Skeletal muscle tissue (tissue), 4 donors: Measurements from ENCODE around the gene COPS8. TPM values are rescaled to one million over a fixed set of nuclear protein-coding genes. Genes with fewer than 3 reads are reported as not detected.

Experiments used
- H3K27ac ChIP-seq: one replicate; pipeline ENCODE4 v1.7.0; 2013; ENCODE audit warnings: mild to moderate bottlenecking, low read depth, low read length, inconsistent platforms
- H3K27me3 ChIP-seq, 3 donors: one replicate each; pipeline ENCODE4 v1.7.0; 2013; ENCODE audit warnings: low read length in 3 of 3; ENCODE audit not compliant: control insufficient read depth in 3 of 3, insufficient read depth in 3 of 3
- H3K36me3 ChIP-seq, 3 donors: one replicate each; pipeline ENCODE4 v1.7.0; 2013; ENCODE audit warnings: low read length in 3 of 3; ENCODE audit not compliant: control insufficient read depth in 3 of 3, insufficient read depth in 3 of 3
- H3K4me1 ChIP-seq, 3 donors: one replicate each; pipeline ENCODE4 v1.7.0; 2013; ENCODE audit warnings: low read length in 3 of 3, mild to moderate bottlenecking in 3 of 3; ENCODE audit not compliant: control insufficient read depth in 3 of 3, insufficient read depth in 3 of 3
- H3K4me3 ChIP-seq, 3 donors: one replicate each; pipeline ENCODE4 v1.7.0; 2013; ENCODE audit warnings: low read length in 3 of 3
- H3K9ac ChIP-seq, 3 donors: one replicate each; pipeline ENCODE4 v1.7.0; 2013; ENCODE audit warnings: low read length in 3 of 3, mild to moderate bottlenecking in 3 of 3, moderate library complexity in 2 of 3, low read depth in 1 of 3
- H3K9me3 ChIP-seq, 3 donors: one replicate each; pipeline ENCODE4 v1.7.0; 2013; ENCODE audit warnings: low read length in 3 of 3; ENCODE audit not compliant: control insufficient read depth in 3 of 3
- total RNA-seq: library from RNA; depleted of rRNA; stranded (reverse); fragments of >200 nt; gene quantifications from one replicate; pipeline ENCODE4 v1.2.3, GENCODE V29; 2014
- donor health status: Osteomylitis.

COPS8 gene
- total RNA-seq, 1 donor from 2014 or later: 55.8 TPM

DNA sequence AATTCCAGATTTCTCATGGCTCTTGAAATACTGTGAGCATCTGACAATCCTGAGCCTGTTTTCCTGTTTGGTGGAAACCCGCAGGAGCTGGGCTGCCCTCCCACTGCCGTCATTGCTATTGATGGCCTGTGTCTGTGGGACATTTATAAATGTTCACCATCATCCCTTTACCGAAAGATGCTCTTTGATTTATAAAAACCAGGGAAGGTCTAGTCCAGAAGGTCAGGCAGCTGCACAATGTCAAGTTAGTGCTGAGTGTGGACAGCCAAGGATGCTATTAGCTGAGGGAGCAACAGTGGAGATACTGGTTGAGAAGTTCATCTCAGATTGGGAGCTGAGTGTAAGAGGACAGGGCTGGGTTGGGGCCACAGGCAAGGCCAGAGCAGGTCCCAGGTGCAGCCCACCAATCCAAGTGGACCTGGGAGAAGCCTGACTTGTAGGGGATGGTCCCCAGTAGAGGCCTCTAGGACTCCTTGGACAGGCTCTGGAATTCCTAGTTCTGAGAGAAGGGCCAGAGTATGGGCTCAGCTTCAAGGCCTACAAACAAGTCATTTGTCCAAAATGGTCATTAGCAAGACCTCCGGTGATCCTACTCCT lies 55.1 kb downstream of the COPS8 start:
- Histone ChIP-seq H3K4me1 (no peaks in the 10 kb centered on the region), H3K4me3 (no peak overlapping the region), H3K27me3 (no peaks in the 10 kb centered on the region), H3K27ac (no peak overlapping the region), H3K9me3 (no peaks in the 10 kb centered on the region), H3K9ac (no peak overlapping the region), H3K36me3 (no peaks in the 10 kb centered on the region)

GRCh38 chr2:237141571-237142051 lies 55.9 kb downstream of the COPS8 start:
- no peak overlapping the region for H3K4me3 ChIP-seq
- no peaks in the 10 kb centered on the region for H3K36me3 ChIP-seq
- H3K9ac ChIP-seq: no peak overlapping the region
- H3K9me3 ChIP-seq: no peaks in the 10 kb centered on the region
- H3K4me1 ChIP-seq: no peaks in the 10 kb centered on the region
- no peaks in the 10 kb centered on the region for H3K27me3 ChIP-seq
- peak overlapping the region; percentile 28 for H3K27ac ChIP-seq

- H3K9me3 ChIP-seq: peaks cover 3 to 7% (median 6%) of the 10 kb centered on the region in 3 donors
- H3K27me3 ChIP-seq: no peaks in the 10 kb centered on the region
- H3K36me3 ChIP-seq: no peaks in the 10 kb centered on the region
- no peaks in the 10 kb centered on the region for H3K4me1 ChIP-seq
- H3K27ac ChIP-seq: peak overlapping the region; percentile 67
- H3K9ac ChIP-seq: no peak overlapping the region
- no peak overlapping the region for H3K4me3 ChIP-seq
These were observed 57.4 kb downstream of the COPS8 start for GRCh38 chr2:237143118-237143517.

DNA sequence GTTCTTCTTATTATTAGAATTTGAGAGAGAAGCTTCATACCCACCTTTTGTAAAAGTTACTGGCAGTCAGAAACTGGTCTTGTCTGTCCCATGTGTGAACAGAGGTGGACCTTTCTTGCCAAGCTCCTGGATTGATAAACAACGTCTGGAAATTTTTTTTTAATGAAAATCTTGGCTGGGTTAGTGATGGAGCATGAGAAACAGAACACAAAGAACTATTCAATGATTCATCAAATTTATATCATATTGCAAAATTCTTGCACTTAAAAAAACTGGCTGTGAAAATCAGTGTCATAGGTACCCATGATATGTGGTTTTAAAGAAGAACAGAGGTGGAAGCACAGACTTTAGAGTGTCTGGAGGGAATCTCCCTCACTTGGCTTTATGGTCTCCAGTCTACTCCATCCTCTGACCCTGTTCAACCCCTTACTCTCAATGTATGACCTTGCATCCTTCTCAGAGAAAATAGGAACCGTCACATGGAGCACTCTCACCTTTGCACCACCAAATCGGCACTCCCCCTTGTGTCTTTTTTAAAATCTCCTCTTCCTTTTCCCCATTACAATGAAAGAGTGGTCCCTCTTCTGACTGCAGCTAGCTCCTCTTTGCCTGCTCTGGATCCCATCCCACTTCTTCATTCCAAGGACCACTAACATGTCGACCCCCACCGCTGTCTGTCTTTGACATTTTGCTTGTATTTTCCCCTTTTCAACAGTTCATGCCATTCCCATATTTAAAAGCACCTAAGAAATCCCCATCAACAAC lies 58.2 kb downstream of the COPS8 start:
- no peak overlapping the region for H3K4me3 ChIP-seq
- no peaks in the 10 kb centered on the region for H3K36me3 ChIP-seq
- H3K9me3 ChIP-seq: peaks cover 3 to 7% (median 6%) of the 10 kb centered on the region in 3 donors
- H3K27ac ChIP-seq: peak overlapping the region; percentile 67
- H3K9ac ChIP-seq: no peak overlapping the region
- no peaks in the 10 kb centered on the region for H3K4me1 ChIP-seq
- H3K27me3 ChIP-seq: no peaks in the 10 kb centered on the region

DNA sequence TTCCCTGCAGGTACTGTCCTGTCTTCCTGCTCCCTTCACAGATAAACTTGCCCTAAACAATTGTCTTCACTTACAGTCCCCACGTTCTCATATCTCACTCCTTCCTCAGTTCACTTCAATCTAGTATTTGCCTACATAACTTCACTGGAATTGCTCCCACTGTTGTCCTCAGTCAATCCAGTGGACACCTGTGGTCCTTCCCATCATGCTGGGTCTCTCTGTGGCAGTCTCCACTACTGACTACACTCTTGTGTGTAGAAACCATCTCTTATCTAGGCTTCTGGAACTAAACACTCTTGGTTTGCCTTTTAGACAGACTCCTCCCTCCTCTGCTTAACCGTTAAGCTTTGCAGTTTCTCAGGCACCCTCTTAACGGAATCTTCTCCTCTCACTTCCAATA lies 58.8 kb downstream of the COPS8 start:
- Histone ChIP-seq H3K9ac (no peak overlapping the region), H3K4me1 (peaks cover 0 to 3% (median 0%) of the 10 kb centered on the region in 3 donors), H3K36me3 (no peaks in the 10 kb centered on the region), H3K9me3 (peaks cover 3 to 7% (median 6%) of the 10 kb centered on the region in 3 donors), H3K27me3 (no peaks in the 10 kb centered on the region), H3K27ac (peak overlapping the region; percentile 38), H3K4me3 (no peak overlapping the region)

DNA sequence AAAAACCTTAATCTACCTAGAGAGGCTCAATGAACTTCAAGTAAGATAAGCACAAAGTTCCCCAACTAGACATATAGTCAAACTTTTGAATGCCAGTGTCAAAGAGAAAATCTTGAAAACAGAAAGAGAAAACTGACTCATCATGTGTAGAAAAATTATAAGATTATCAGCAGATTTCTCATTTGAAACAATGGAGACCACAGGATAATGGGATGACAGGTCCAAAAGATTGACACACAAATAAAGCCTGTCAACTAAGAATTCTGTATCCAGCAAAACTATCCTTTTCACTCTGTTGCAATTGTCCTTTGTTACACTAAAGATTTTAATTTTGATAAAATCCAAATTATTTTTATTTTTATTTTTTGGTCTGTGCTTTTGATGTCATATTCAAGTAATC lies 61.6 kb downstream of the COPS8 start:
- Histone ChIP-seq H3K27me3 (no peaks in the 10 kb centered on the region), H3K36me3 (no peaks in the 10 kb centered on the region), H3K9ac (no peak overlapping the region), H3K4me1 (peaks cover 0 to 5% (median 0%) of the 10 kb centered on the region in 3 donors), H3K4me3 (no peak overlapping the region), H3K9me3 (peaks cover 3 to 7% (median 6%) of the 10 kb centered on the region in 3 donors), H3K27ac (no peak overlapping the region)

GRCh38 chr2:237148624-237149023 lies 62.9 kb downstream of the COPS8 start:
- Histone ChIP-seq H3K4me1 (peaks cover 0 to 5% (median 0%) of the 10 kb centered on the region in 3 donors), H3K4me3 (no peak overlapping the region), H3K27ac (no peak overlapping the region), H3K36me3 (no peaks in the 10 kb centered on the region), H3K9me3 (peaks cover 3 to 7% (median 6%) of the 10 kb centered on the region in 3 donors), H3K27me3 (no peaks in the 10 kb centered on the region), H3K9ac (no peak overlapping the region)

DNA sequence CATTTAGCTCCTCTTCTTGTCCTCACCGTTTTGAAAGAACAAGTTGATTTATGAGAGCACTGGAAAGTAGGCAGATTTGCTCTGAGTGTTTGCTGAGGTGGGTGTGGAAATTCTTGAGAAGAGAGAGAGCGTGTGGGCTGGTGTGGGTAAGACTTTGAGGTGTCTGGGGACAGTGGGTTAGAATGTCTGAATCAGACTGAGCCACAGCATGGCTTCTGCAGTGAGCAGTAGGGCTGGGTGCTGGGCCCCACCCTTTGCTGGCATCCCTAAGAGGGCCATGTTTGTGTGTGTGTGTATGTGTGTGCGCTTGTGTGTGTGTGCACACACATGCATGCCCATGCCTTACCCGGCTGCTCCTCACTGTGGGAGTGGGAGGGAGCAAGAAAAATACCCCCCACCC lies 63.7 kb downstream of the COPS8 start:
- no peaks in the 10 kb centered on the region for H3K36me3 ChIP-seq
- peaks cover 0 to 5% (median 0%) of the 10 kb centered on the region in 3 donors for H3K4me1 ChIP-seq
- H3K9me3 ChIP-seq: peaks cover 3 to 7% (median 6%) of the 10 kb centered on the region in 3 donors
- no peak overlapping the region for H3K9ac ChIP-seq
- H3K27ac ChIP-seq: no peak overlapping the region
- no peaks in the 10 kb centered on the region for H3K27me3 ChIP-seq
- no peak overlapping the region for H3K4me3 ChIP-seq
